ENCODE measurements around the gene UQCC3.
"Not testable (repeated sequence)": the region's sequence is repeated elsewhere in the genome, so short reads cannot be mapped to it uniquely, and the experiment has no call there.

The UQCC3 gene

GRCh38 chr11:62649486-62649885 is 22.0 kb upstream of the UQCC3 start:
- Mint-ChIP-seq H3K36me3 (ENCODE audit: insufficient read depth) (peaks cover 39% of the 10 kb centered on the region), H3K4me3 (no peak overlapping the region), H3K9me3 (no peaks in the 10 kb centered on the region), H3K27ac (ENCODE audit: low read depth) (no peak overlapping the region), H3K4me1 (peaks cover 36% of the 10 kb centered on the region), H3K27me3 (no peaks in the 10 kb centered on the region)
- no peak for ATAC-seq (replicated peaks; ENCODE audit: extremely low read depth, poor library complexity, severe bottlenecking)
- DNase-seq (ENCODE audit: low spot score in 2 of 2), result no peak

GRCh38 chr11:62650283-62650682 is 21.2 kb upstream of the UQCC3 start:
- not testable (repeated sequence) for H3K4me3 Mint-ChIP-seq; H3K9me3 Mint-ChIP-seq; H3K27me3 Mint-ChIP-seq; DNase-seq (ENCODE audit: low spot score in 2 of 2); H3K27ac Mint-ChIP-seq (ENCODE audit: low read depth); ATAC-seq (replicated peaks; ENCODE audit: extremely low read depth, poor library complexity, severe bottlenecking)
- H3K36me3 Mint-ChIP-seq (ENCODE audit: insufficient read depth), result peaks cover 44% of the 10 kb centered on the region
- H3K4me1 Mint-ChIP-seq, result peaks cover 30% of the 10 kb centered on the region

GRCh38 chr11:62652161-62653006 is 19.1 kb upstream of the UQCC3 start:
- H3K36me3 Mint-ChIP-seq (ENCODE audit: insufficient read depth), result peaks cover 38% of the 10 kb centered on the region
- peak in 1 of 2 donors; percentile 23 for DNase-seq (ENCODE audit: low spot score in 2 of 2)
- H3K4me1 Mint-ChIP-seq, result peaks cover 17% of the 10 kb centered on the region
- no peaks in the 10 kb centered on the region for H3K9me3 Mint-ChIP-seq
- no peaks in the 10 kb centered on the region for H3K27me3 Mint-ChIP-seq
- peak overlapping the region; percentile 100 for H3K27ac Mint-ChIP-seq (ENCODE audit: low read depth)
- peak overlapping the region; percentile 93 for H3K4me3 Mint-ChIP-seq
- peak; percentile 46 for ATAC-seq (replicated peaks; ENCODE audit: extremely low read depth, poor library complexity, severe bottlenecking)

- no peak for ATAC-seq (replicated peaks; ENCODE audit: extremely low read depth, poor library complexity, severe bottlenecking)
- peaks cover 34% of the 10 kb centered on the region for H3K36me3 Mint-ChIP-seq (ENCODE audit: insufficient read depth)
- peak overlapping the region; percentile 93 for H3K4me3 Mint-ChIP-seq
- H3K9me3 Mint-ChIP-seq, result no peaks in the 10 kb centered on the region
- peaks cover 17% of the 10 kb centered on the region for H3K4me1 Mint-ChIP-seq
- DNase-seq (ENCODE audit: low spot score in 2 of 2), result no peak
- H3K27me3 Mint-ChIP-seq, result no peaks in the 10 kb centered on the region
- H3K27ac Mint-ChIP-seq (ENCODE audit: low read depth), result peak overlapping the region; percentile 100
These were observed 17.2 kb upstream of the UQCC3 start for GRCh38 chr11:62654297-62654696.

GRCh38 chr11:62656796-62657429 is 14.6 kb upstream of the UQCC3 start:
- no peaks in the 10 kb centered on the region for H3K9me3 Mint-ChIP-seq
- DNase-seq (ENCODE audit: low spot score in 2 of 2) (no peak), ATAC-seq (replicated peaks; ENCODE audit: extremely low read depth, poor library complexity, severe bottlenecking) (no peak)
- H3K4me3 Mint-ChIP-seq, result no peak overlapping the region
- no peak overlapping the region for H3K27ac Mint-ChIP-seq (ENCODE audit: low read depth)
- peaks cover 29% of the 10 kb centered on the region for H3K36me3 Mint-ChIP-seq (ENCODE audit: insufficient read depth)
- H3K4me1 Mint-ChIP-seq, result peaks cover 14% of the 10 kb centered on the region
- H3K27me3 Mint-ChIP-seq, result no peaks in the 10 kb centered on the region

- peaks cover 27% of the 10 kb centered on the region for H3K36me3 Mint-ChIP-seq (ENCODE audit: insufficient read depth)
- H3K27ac Mint-ChIP-seq (ENCODE audit: low read depth), result peak overlapping the region; percentile 95
- peaks cover 29% of the 10 kb centered on the region for H3K4me1 Mint-ChIP-seq
- DNase-seq (ENCODE audit: low spot score in 2 of 2) (no peak), ATAC-seq (replicated peaks; ENCODE audit: extremely low read depth, poor library complexity, severe bottlenecking) (peak; percentile 60)
- H3K4me3 Mint-ChIP-seq, result peak overlapping the region; percentile 94
- no peaks in the 10 kb centered on the region for H3K27me3 Mint-ChIP-seq
- H3K9me3 Mint-ChIP-seq, result no peaks in the 10 kb centered on the region
These were observed 6.9 kb upstream of the UQCC3 start for GRCh38 chr11:62664405-62665074.

GRCh38 chr11:62665075-62665598 is 6.3 kb upstream of the UQCC3 start, which contains the start of the genes C11orf98 and CSKMT:
C11orf98 (minus strand) TSS chr11:62665210; CDS start chr11:62665169, 41 bp downstream.
CSKMT (plus strand) TSS chr11:62665312; CDS start chr11:62665880, 568 bp downstream.
- no peaks in the 10 kb centered on the region for H3K27me3 Mint-ChIP-seq
- peaks cover 27% of the 10 kb centered on the region for H3K36me3 Mint-ChIP-seq (ENCODE audit: insufficient read depth)
- H3K9me3 Mint-ChIP-seq, result no peaks in the 10 kb centered on the region
- ATAC-seq (replicated peaks; ENCODE audit: extremely low read depth, poor library complexity, severe bottlenecking) (peak; percentile 92), DNase-seq (ENCODE audit: low spot score in 2 of 2) (peak; percentile 94 to 96)
- peak within 1 kb of the TSS; percentile 94 for H3K4me3 Mint-ChIP-seq
- peaks cover 29% of the 10 kb centered on the region for H3K4me1 Mint-ChIP-seq
- peak within 1 kb of the TSS; percentile 95 for H3K27ac Mint-ChIP-seq (ENCODE audit: low read depth)

GRCh38 chr11:62665599-62666258 is 5.7 kb upstream of the UQCC3 start:
- Mint-ChIP-seq H3K27me3 (no peaks in the 10 kb centered on the region), H3K9me3 (no peaks in the 10 kb centered on the region), H3K36me3 (ENCODE audit: insufficient read depth) (peaks cover 27% of the 10 kb centered on the region), H3K4me1 (peaks cover 33% of the 10 kb centered on the region), H3K4me3 (peak overlapping the region; percentile 94), H3K27ac (ENCODE audit: low read depth) (peak overlapping the region; percentile 95)
- peak; percentile 44 for ATAC-seq (replicated peaks; ENCODE audit: extremely low read depth, poor library complexity, severe bottlenecking)
- DNase-seq (ENCODE audit: low spot score in 2 of 2), result peak in 1 of 2 donors; percentile 39

GRCh38 chr11:62666259-62666926 is 5.1 kb upstream of the UQCC3 start:
- ATAC-seq (replicated peaks; ENCODE audit: extremely low read depth, poor library complexity, severe bottlenecking) (no peak), DNase-seq (ENCODE audit: low spot score in 2 of 2) (no peak)
- H3K27ac Mint-ChIP-seq (ENCODE audit: low read depth), result peak overlapping the region; percentile 95
- peaks cover 29% of the 10 kb centered on the region for H3K36me3 Mint-ChIP-seq (ENCODE audit: insufficient read depth)
- H3K9me3 Mint-ChIP-seq, result no peaks in the 10 kb centered on the region
- H3K4me3 Mint-ChIP-seq, result peak overlapping the region; percentile 94
- peaks cover 39% of the 10 kb centered on the region for H3K4me1 Mint-ChIP-seq
- H3K27me3 Mint-ChIP-seq, result no peaks in the 10 kb centered on the region

GRCh38 chr11:62667460-62667859 is 4.0 kb upstream of the UQCC3 start:
- Mint-ChIP-seq H3K9me3 (no peaks in the 10 kb centered on the region), H3K27me3 (no peaks in the 10 kb centered on the region), H3K4me3 (no peak overlapping the region), H3K27ac (ENCODE audit: low read depth) (no peak overlapping the region), H3K36me3 (ENCODE audit: insufficient read depth) (peaks cover 36% of the 10 kb centered on the region), H3K4me1 (peaks cover 42% of the 10 kb centered on the region)
- DNase-seq (ENCODE audit: low spot score in 2 of 2) (no peak), ATAC-seq (replicated peaks; ENCODE audit: extremely low read depth, poor library complexity, severe bottlenecking) (no peak)

GRCh38 chr11:62669420-62670161 is 1.9 kb upstream of the UQCC3 start:
- ATAC-seq (replicated peaks; ENCODE audit: extremely low read depth, poor library complexity, severe bottlenecking) (no peak), DNase-seq (ENCODE audit: low spot score in 2 of 2) (no peak)
- Mint-ChIP-seq H3K27ac (ENCODE audit: low read depth) (peak overlapping the region; percentile 10), H3K27me3 (no peaks in the 10 kb centered on the region), H3K36me3 (ENCODE audit: insufficient read depth) (peaks cover 34% of the 10 kb centered on the region), H3K9me3 (no peaks in the 10 kb centered on the region), H3K4me3 (no peak overlapping the region), H3K4me1 (peaks cover 34% of the 10 kb centered on the region)
